Measurements from ENCODE around the gene DPP10.

Gene DPP10

GRCh38 chr2:114784890-114785583 lies 342.6 kb downstream of the DPP10 start:
- no peak for TF ChIP-seq CTCF (IDR thresholded peaks at IDR 0.05)
- Histone ChIP-seq H3K4me3 (ENCODE audit: low read depth, low read length) (no peak overlapping the region), H3K4me2 (ENCODE audit: low read length) (no peak overlapping the region), H3K79me2 (no peaks in the 10 kb centered on the region), H3K27me3 (ENCODE audit: control insufficient read depth, insufficient read depth, low read length) (no peaks in the 10 kb centered on the region), H3K36me3 (ENCODE audit: control insufficient read depth, insufficient read depth, low read length) (no peaks in the 10 kb centered on the region), H3K9ac (no peak overlapping the region), H3K4me1 (no peaks in the 10 kb centered on the region), H3K9me3 (ENCODE audit: control insufficient read depth, low read length) (no peaks in the 10 kb centered on the region), H2AFZ (no peak overlapping the region), H3K27ac (no peak overlapping the region)

- TF ChIP-seq CTCF (IDR thresholded peaks at IDR 0.05) = no peak
- Histone ChIP-seq H3K79me2 (no peaks in the 10 kb centered on the region), H3K9ac (no peak overlapping the region), H3K36me3 (ENCODE audit: control insufficient read depth, insufficient read depth, low read length) (no peaks in the 10 kb centered on the region), H3K4me3 (ENCODE audit: low read depth, low read length) (no peak overlapping the region), H3K27me3 (ENCODE audit: control insufficient read depth, insufficient read depth, low read length) (no peaks in the 10 kb centered on the region), H3K4me2 (ENCODE audit: low read length) (no peak overlapping the region), H3K4me1 (no peaks in the 10 kb centered on the region), H2AFZ (no peak overlapping the region), H3K9me3 (ENCODE audit: control insufficient read depth, low read length) (no peaks in the 10 kb centered on the region), H3K27ac (no peak overlapping the region)
Observed at GRCh38 chr2:114786901-114787300, 344.5 kb downstream of the DPP10 start.

GRCh38 chr2:114787486-114787885 lies 345.0 kb downstream of the DPP10 start:
- Histone ChIP-seq H2AFZ (no peak overlapping the region), H3K9me3 (ENCODE audit: control insufficient read depth, low read length) (no peaks in the 10 kb centered on the region), H3K4me3 (ENCODE audit: low read depth, low read length) (no peak overlapping the region), H3K27me3 (ENCODE audit: control insufficient read depth, insufficient read depth, low read length) (no peaks in the 10 kb centered on the region), H3K4me2 (ENCODE audit: low read length) (no peak overlapping the region), H3K36me3 (ENCODE audit: control insufficient read depth, insufficient read depth, low read length) (no peaks in the 10 kb centered on the region), H3K27ac (no peak overlapping the region), H3K79me2 (no peaks in the 10 kb centered on the region), H3K9ac (no peak overlapping the region), H3K4me1 (no peaks in the 10 kb centered on the region)
- TF ChIP-seq CTCF (IDR thresholded peaks at IDR 0.05) = no peak

GRCh38 chr2:114789989-114790388 lies 347.5 kb downstream of the DPP10 start:
- H3K36me3 ChIP-seq (ENCODE audit: control insufficient read depth, insufficient read depth, low read length) = no peaks in the 10 kb centered on the region
- H3K4me3 ChIP-seq (ENCODE audit: low read depth, low read length) = no peak overlapping the region
- H3K4me2 ChIP-seq (ENCODE audit: low read length) = no peak overlapping the region
- no peaks in the 10 kb centered on the region for H3K9me3 ChIP-seq (ENCODE audit: control insufficient read depth, low read length)
- no peaks in the 10 kb centered on the region for H3K79me2 ChIP-seq
- H3K27ac ChIP-seq = no peak overlapping the region
- H2AFZ ChIP-seq = no peak overlapping the region
- no peaks in the 10 kb centered on the region for H3K27me3 ChIP-seq (ENCODE audit: control insufficient read depth, insufficient read depth, low read length)
- no peak for TF ChIP-seq CTCF (IDR thresholded peaks at IDR 0.05)
- no peak overlapping the region for H3K9ac ChIP-seq
- H3K4me1 ChIP-seq = no peaks in the 10 kb centered on the region

GRCh38 chr2:114797540-114797939 lies 355.1 kb downstream of the DPP10 start:
- H3K27ac ChIP-seq = no peak overlapping the region
- no peak overlapping the region for H2AFZ ChIP-seq
- no peaks in the 10 kb centered on the region for H3K36me3 ChIP-seq (ENCODE audit: control insufficient read depth, insufficient read depth, low read length)
- H3K4me3 ChIP-seq (ENCODE audit: low read depth, low read length) = no peak overlapping the region
- no peak for TF ChIP-seq CTCF (IDR thresholded peaks at IDR 0.05)
- H3K4me2 ChIP-seq (ENCODE audit: low read length) = no peak overlapping the region
- H3K9me3 ChIP-seq (ENCODE audit: control insufficient read depth, low read length) = no peaks in the 10 kb centered on the region
- no peaks in the 10 kb centered on the region for H3K79me2 ChIP-seq
- H3K27me3 ChIP-seq (ENCODE audit: control insufficient read depth, insufficient read depth, low read length) = no peaks in the 10 kb centered on the region
- H3K4me1 ChIP-seq = no peaks in the 10 kb centered on the region
- no peak overlapping the region for H3K9ac ChIP-seq

Data from parathyroid adenoma (tissue), 2 donors.